GM15510 (cell line): ENCODE measurements around the gene ZNF445.

Source experiments
- POLR2A ChIP-seq: IDR thresholded peaks from 3 replicates; pipeline ENCODE4 v1.6.1; 2011; ENCODE audit warnings: borderline replicate concordance; ENCODE audit not compliant: insufficient read length; ENCODE audit errors: extremely low read depth

Gene ZNF445

DNA sequence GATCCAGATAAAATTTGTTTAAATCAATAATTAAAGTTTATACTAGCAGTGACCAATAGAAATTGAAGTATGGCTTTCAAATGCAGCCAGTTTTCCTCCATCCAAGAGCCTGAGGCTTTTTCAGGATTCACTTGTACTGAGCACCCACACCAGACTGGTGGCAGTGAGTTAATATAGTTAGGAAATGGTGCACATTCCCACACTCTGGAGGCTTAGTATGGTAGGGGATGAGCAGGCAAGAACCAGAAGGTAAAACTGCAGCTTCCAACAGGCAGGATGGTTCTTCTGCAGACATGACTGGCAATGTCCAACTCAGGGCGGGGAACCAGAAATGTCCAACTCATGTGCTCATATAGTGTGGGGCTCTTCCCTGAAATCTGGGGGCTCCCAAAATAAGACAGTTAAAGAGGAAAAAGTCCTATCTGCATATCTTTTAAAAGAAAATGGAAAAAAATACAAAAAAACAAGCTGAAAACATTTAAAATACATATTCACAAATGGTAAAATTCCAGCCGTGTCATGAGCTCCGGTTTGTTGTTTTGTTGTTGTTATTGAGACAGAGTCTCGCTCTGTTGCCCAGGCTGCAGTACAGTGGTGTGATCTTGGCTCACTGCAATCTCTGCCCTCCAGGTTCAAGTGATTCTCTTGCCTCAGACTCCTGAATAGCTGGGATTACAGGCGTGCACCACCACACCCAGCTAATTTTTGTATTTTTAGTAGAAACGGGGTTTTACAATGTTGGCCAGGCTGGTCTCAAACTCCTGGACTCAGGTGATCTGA lies 18.4 kb upstream of the ZNF445 start:
- TF ChIP-seq POLR2A = no peak

GRCh38 chr3:44492496-44492895 lies 15.0 kb upstream of the ZNF445 start:
- no peak for TF ChIP-seq POLR2A

- TF ChIP-seq POLR2A = no peak
These were observed 5.3 kb upstream of the ZNF445 start for GRCh38 chr3:44482721-44483120.

GRCh38 chr3:44478606-44479094 lies 1.2 kb upstream of the ZNF445 start:
- TF ChIP-seq POLR2A = no peak

- TF ChIP-seq POLR2A = no peak
These were observed 592 bp upstream of the ZNF445 start for GRCh38 chr3:44478055-44478468.

- no peak for TF ChIP-seq POLR2A
These were observed 533 bp downstream of the ZNF445 start for GRCh38 chr3:44476963-44477311.

DNA sequence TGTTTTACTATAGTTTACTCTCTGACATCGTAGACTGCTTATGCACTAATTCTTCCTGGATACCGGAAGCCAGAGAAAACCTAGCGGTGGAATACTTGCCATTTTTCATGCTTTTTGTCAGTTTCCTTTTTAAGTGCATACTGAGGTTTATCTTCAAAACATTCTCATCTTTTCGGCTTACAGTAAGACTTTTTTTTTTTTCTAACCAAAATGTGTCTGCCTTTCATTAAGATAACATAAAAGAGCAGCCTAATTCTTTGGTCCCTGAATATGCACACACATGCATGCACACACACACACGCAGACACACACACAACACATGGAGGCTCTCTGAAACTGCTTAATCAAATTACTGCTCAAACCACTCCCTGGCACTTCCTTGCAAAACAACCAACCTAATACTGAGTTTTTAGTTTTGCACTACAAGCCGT lies 1.3 kb downstream of the ZNF445 start:
- no peak for TF ChIP-seq POLR2A

GRCh38 chr3:44470430-44470829 lies 7.0 kb downstream of the ZNF445 start:
- no peak for TF ChIP-seq POLR2A

GRCh38 chr3:44469914-44470313 lies 7.6 kb downstream of the ZNF445 start:
- no peak for TF ChIP-seq POLR2A

DNA sequence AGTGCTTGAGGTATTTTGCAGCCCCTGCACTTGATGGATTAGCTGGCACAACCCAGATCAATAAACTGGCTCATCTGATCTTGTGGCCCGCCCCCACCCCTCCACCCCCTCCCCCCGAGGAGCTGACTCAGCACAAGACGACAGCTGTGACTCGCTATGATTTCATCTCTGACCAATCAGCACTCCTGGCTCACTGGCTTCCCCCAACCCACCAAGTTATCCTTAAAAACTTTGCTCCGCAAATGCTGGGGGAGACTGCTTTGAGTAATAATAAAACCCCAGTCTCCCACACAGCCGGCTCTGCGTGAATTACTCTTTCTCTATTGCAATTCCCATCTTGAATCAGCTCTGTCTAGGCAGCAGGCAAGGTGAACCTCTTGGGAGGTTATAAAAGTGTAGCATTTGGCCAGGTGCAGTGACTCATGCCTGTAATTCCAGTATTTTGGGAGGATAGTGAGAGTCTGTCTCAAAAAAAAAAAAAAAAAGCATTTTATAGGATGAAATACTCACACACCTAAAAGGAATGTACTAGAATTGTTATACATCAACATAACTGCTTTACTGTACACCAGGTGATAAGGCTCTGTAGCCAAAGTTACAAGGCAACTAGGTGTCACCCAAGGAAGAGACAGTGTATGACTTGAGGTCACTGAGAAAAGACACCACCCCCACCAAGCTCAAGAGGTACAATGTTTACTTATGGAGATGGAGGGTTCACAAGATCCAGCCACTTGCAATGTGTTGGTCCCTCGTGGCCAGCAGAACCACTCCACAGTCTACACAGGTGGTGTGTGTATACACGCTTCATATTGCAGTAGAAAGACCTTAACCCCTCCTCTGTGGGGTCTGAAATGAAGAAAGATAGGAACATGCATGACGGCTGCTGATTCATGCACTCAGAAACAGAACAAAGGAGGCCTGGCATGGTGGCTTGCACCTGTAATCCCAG lies 8.6 kb downstream of the ZNF445 start:
- TF ChIP-seq POLR2A = no peak

DNA sequence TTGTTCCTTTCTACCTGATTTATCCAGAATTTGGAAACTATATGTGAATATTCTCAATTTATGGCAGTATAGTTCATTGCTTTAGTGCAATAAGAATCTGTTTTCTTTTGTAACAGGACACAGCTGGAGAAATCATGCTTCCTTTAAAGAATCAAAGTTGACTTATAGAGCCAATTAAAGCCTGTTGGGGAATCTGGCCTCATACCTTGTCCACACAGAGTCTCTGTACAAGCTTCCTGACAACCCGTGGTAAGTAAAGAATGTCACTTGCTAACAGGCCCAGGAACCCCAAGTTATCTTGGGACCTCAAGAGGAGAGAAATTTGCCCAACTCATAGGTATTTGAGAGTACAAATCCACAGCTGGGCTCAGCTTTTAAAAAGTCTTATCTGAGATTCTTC lies 10.2 kb downstream of the ZNF445 start:
- TF ChIP-seq POLR2A = no peak

DNA sequence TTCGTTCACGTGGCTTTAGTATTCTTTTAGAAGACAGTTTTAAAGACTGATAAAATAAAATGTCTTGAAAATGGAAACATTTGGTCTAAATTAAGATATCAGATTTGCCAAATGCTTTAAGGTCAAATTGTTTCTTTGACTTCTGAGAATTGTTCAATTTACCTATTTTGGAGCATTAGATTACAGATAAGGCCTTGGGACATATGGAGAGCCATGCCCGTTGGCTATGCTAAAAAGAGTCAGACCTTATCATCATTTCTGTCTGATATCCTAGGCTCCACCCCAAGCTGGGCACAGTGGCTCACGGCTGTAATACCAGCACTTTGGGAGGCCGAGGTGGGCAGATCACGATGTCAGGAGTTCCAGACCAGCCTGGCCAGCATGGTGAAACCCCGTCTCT lies 13.0 kb downstream of the ZNF445 start:
- no peak for TF ChIP-seq POLR2A

GRCh38 chr3:44455318-44455717 lies 22.2 kb downstream of the ZNF445 start:
- no peak for TF ChIP-seq POLR2A

DNA sequence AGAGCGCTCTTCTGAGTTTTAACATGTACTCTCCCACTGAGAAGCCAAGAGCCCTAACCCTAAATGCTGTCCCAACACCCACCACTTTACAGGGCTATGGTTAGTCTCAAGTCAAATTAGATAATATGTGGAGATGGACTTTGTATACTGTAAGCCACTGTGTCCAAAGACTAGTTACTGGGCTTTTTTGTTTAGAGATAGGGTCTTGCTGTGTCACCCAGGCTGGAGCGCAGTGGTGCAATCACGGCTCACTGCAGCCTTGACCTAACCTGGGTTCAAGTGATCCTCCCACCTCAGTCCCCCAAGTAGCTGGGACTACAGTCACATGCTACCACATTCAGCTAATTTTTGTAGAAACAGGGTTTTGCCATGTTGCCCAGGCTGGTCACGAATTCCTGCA lies 23.2 kb downstream of the ZNF445 start:
- no peak for TF ChIP-seq POLR2A

DNA sequence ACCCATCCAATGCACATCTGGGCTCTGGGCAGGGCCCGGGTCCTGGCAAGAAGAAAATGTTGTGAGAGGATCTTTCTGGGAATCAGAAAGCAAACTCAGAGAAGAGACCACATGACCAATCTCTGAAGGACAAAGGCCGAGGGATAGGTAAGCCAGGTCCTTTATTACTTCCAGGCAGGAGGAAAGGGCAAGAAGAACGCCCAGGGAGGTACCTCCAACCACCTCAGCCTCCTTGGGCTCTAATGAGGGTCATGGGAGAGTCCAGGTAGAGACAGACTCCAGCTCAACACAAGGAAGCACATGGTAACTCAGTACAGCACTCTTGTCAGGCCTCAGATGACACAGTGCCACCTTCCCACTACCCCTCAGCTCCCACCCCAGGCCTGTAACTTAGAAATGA lies 26.0 kb downstream of the ZNF445 start:
- no peak for TF ChIP-seq POLR2A
